Measurements from ENCODE around the gene LDB2. TPM values are rescaled to one million over a fixed set of nuclear protein-coding genes. Genes with fewer than 3 reads are reported as not detected.

LDB2 gene
- total and polyA plus RNA-seq, 2 donors (not counting 3 experiments of a cell fraction or from before 2014, with no cell fraction given), result 127 to 223 TPM

DNA sequence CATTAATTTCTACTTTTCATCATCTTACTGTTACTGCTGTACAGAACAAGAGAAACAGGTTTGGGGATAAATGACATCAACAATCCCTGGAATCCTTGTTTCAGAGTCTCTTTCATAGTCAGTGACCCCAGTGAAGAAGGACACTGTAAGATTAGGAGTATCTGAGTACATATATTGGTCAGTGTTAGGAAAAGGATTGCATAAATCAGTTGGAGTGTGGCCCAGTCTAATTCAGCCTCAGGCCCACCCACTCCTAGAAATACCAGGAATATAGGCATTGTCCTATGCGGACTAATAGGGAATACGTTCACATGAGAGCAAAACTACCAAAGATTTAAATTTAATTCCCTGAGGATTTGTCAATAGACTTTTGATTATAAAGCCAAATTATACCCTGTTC lies 237.8 kb downstream of the LDB2 start:
- Histone ChIP-seq H3K4me2 (ENCODE audit: insufficient read depth, low read length) (no peak overlapping the region), H3K27ac (ENCODE audit: insufficient read depth, low read depth, low read length) (no peak overlapping the region), H4K20me1 (replicated peaks; ENCODE audit: control insufficient read depth, extremely low read depth, insufficient read depth, low read length) (no peaks in the 10 kb centered on the region), H3K79me2 (ENCODE audit: control insufficient read depth, insufficient read depth, low read length) (no peaks in the 10 kb centered on the region), H3K9me3 (replicated peaks; ENCODE audit: control insufficient read depth, insufficient read depth, low read length) (no peaks in the 10 kb centered on the region), H3K4me3 (replicated peaks in 1 of 3; ENCODE audit: insufficient read depth in 1 of 3, low read depth in 1 of 3, low read length in 3 of 3) (no peak overlapping the region), H3K36me3 (ENCODE audit: control insufficient read depth in 2 of 2, extremely low read depth in 1 of 2, insufficient read depth in 2 of 2, low read length in 2 of 2) (peaks cover 0 to 6% of the 10 kb centered on the region in 2 experiments), H3K4me1 (ENCODE audit: control insufficient read depth, extremely low read depth, insufficient read depth, low read length) (no peaks in the 10 kb centered on the region), H3K27me3 (ENCODE audit: control insufficient read depth in 2 of 2, insufficient read depth in 2 of 2, low read length in 2 of 2) (no peaks in the 10 kb centered on the region), H2AFZ (ENCODE audit: low read depth, low read length) (no peak overlapping the region), H3K9me1 (replicated peaks; ENCODE audit: control insufficient read depth, extremely low read depth, insufficient read depth, low read length) (no peaks in the 10 kb centered on the region), H3K9ac (replicated peaks; ENCODE audit: extremely low read depth, insufficient read depth, low read length) (no peak overlapping the region)
- CTCF ChIA-PET, result no interaction called here
- TF ChIP-seq POLR2AphosphoS5 (IDR thresholded peaks at IDR 0.05; ENCODE audit: insufficient read depth, low read depth, low read length) (no peak), MYC (IDR thresholded peaks at IDR 0.05; ENCODE audit: low read depth, low read length) (no peak), GATA2 (IDR thresholded peaks at IDR 0.05; ENCODE audit: insufficient read depth, insufficient read length, low read depth, low read length) (no peak), JUN (IDR thresholded peaks at IDR 0.05; ENCODE audit: borderline replicate concordance, insufficient read depth, insufficient read length, low read depth) (no peak), POLR2A (IDR thresholded peaks at IDR 0.05; ENCODE audit: low read depth, low read length) (no peak), FOS (IDR thresholded peaks at IDR 0.05; ENCODE audit: borderline replicate concordance, insufficient read depth, low read length) (no peak), EZH2 (IDR thresholded peaks at IDR 0.05; ENCODE audit: borderline replicate concordance, low read depth, low read length, severe bottlenecking) (no peak)
- TF ChIP-seq, protein P1, sequence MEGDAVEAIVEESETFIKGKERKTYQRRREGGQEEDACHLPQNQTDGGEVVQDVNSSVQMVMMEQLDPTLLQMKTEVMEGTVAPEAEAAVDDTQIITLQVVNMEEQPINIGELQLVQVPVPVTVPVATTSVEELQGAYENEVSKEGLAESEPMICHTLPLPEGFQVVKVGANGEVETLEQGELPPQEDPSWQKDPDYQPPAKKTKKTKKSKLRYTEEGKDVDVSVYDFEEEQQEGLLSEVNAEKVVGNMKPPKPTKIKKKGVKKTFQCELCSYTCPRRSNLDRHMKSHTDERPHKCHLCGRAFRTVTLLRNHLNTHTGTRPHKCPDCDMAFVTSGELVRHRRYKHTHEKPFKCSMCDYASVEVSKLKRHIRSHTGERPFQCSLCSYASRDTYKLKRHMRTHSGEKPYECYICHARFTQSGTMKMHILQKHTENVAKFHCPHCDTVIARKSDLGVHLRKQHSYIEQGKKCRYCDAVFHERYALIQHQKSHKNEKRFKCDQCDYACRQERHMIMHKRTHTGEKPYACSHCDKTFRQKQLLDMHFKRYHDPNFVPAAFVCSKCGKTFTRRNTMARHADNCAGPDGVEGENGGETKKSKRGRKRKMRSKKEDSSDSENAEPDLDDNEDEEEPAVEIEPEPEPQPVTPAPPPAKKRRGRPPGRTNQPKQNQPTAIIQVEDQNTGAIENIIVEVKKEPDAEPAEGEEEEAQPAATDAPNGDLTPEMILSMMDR (IDR thresholded peaks at IDR 0.05; ENCODE audit: extremely low read depth in 1 of 2, insufficient read depth in 1 of 2, low read depth in 1 of 2, low read length in 2 of 2), result no peak
- TF ChIP-seq, protein P2, sequence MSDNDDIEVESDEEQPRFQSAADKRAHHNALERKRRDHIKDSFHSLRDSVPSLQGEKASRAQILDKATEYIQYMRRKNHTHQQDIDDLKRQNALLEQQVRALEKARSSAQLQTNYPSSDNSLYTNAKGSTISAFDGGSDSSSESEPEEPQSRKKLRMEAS (IDR thresholded peaks at IDR 0.05; ENCODE audit: insufficient read depth, insufficient read length), result no peak
- POLR2A ChIA-PET, result no interaction called here
- FAIRE-seq, result no peak
- BruUV-seq (replicated peaks), result no TSS peak
- dilution Hi-C loops (cut with MboI; ENCODE audit: extremely low pct_ligation_motif_present, low sequenced_read_pairs) (no loop called here), intact Hi-C loops (cut with micrococcal nuclease) (no loop called here)
- no peak for DNase-seq (ENCODE audit: low read depth, low spot score)
